NK-92 treated with Interleukin-12 subunit alpha and Interleukin-12 subunit beta, amount 100 ng/mL, for 24 hours (cell line): Measurements from ENCODE around the gene STK17B.
"Not testable (repeated sequence)": the region's sequence is repeated elsewhere in the genome, so short reads cannot be mapped to it uniquely, and the experiment has no call there.

Experiments used
- DNase-seq: peaks from one replicate; lab custom pipeline; 2025; lab: John Stamatoyannopoulos, UW

The STK17B gene

GRCh38 chr2:196112418-196113034 is 58.9 kb downstream of the STK17B start:
- no peak for DNase-seq

- DNase-seq, result no peak
These were observed 62.8 kb downstream of the STK17B start for GRCh38 chr2:196108604-196109003.

DNA sequence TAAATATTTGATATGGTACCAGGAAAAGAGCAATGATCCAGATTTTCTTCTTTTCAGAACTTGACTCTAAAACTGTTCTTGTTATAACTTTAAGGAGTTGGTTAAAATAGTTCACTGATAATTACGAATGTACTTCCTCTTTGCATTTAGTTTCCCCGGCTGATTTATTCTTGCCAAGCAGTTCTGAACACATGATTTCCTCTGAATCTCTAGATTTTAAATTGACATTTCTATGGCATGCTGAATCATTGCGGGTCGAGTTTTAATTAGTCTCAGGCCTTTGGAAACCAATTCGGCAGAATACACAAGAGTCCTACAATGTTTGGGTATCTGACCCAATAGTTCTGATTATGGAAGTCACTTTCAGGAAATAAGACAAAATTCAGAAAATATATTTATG is 65.4 kb downstream of the STK17B start:
- DNase-seq, result no peak

- no peak for DNase-seq
These were observed 67.3 kb downstream of the STK17B start for GRCh38 chr2:196104066-196104465.

DNA sequence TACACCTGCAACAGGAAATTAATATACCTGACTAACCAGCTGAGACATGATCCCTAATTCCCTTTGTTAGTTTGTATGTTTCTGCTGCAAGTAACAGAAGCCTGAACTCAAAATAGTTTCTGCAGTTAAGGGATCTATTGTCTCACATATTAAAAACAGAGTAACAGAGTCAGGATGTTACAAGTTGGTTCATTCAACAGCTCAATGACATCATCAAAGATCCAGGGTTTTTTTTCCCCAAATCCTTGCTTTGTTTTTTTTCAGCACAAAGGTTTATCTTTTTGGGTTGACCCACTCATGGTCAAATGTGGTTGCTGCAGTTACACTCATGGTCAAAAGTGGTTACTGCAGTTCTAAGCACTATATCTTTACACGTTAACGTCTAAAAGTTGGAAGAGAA is 67.8 kb downstream of the STK17B start:
- no peak for DNase-seq

GRCh38 chr2:196101325-196101991 is 69.9 kb downstream of the STK17B start:
- no peak for DNase-seq

DNA sequence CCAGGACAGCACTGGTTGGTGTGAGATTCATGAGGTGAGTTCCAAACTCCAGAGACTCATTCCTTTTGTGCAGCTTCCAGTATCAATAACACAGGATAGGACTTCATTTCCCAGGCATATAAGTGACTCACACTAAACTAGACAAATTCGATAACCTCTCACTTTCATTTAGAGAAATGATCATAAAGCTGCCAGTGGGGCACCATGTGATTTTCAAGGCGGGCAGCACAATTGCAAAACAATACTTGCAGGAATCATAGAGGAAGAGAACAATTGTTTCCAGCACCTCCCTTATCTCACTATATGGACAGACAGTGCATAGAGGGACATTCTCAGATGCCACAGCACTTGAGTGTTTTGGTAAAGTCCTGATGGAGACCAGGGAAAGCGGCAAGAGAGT is 71.5 kb downstream of the STK17B start:
- no peak for DNase-seq

DNA sequence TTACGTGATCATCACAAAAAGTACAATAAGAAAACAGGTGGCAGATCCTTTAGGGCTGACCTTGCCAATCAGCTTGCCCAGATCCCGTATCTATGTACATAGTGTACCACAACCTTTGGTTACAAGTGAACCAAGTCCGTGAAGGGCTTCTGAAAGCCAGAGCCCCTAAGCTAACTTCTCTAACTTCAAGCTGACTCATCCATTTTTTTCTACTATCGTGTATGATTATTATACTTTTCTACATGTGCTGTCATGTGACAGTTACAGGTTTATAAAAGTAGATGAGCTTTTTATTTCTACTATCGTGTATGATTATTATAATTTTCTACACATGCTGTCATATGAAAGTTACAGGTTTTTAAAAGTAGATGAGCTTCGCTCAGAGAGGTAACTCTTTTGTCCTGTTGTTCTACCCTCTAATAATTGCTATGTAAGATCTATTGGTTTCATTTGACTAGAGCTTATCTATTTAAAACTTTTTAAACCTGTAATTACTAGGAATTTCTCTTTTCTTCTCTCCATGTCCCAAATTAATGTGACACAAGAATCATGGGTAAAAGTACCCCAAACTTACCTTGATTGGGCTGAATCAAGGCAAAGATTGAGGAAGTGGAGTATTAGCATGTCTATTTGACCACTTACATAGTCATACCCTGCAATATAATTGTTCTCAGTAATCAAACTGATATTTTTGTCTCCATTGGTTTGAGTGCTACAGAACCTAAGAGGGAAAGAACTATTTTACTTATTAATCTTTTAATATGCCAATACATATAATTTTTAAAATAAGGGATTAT is 73.3 kb downstream of the STK17B start:
- no peak for DNase-seq

DNA sequence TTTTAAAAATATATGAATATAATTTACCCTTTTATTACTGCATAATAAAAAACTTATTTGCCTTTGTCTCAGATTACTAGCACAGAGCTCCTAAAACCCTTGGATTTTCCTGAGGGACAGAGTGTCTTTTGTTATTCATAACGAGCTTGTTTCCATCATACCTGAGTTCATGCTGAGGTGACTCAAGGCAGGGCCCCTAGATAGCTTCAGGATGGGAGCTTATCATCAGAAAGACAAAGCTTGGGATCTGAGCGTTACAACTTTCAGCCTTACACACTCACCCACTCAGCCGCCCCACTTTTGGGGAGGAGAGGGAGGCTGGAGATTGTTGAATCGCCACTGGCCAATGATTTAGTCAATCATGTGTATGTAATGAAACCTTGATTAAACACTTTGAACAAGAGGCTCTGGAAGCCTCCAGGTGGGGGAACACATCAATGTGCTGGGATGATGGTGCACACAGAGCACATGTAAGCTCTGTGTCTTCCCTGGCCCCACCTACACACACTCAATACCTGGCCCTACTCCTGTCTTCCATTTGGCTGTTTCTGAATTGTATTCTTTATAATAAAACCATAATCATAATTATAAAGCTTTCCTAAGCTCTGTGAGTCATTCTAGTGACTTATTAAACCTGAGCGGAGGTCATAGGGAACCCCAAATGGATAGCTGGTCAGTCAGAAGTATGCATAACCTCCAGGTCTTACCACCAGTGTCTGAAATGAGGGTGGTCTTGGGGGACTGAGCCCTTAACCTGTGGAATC is 74.2 kb downstream of the STK17B start:
- DNase-seq, result no peak

DNA sequence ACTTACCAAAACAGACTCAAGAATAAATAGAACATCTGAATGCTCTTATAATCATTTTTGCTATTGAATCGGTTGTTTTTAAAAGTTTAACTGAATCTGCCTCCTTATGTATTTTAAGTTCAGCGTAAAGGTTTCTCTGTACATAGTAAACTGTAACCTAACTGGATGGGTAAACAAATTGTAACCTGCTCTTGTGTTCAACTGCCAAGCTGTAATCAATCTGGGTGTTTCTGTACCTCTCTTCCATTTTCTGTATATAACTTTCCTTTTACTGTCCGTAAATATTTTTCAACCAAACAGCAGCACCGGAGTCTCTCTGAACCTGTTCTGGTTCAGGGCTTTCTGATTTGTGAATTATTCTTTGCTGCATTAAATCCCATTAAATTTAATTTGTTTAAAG is 75.1 kb downstream of the STK17B start:
- no peak for DNase-seq

- not testable (repeated sequence) for DNase-seq
These were observed 81.9 kb downstream of the STK17B start for GRCh38 chr2:196089448-196089847.

DNA sequence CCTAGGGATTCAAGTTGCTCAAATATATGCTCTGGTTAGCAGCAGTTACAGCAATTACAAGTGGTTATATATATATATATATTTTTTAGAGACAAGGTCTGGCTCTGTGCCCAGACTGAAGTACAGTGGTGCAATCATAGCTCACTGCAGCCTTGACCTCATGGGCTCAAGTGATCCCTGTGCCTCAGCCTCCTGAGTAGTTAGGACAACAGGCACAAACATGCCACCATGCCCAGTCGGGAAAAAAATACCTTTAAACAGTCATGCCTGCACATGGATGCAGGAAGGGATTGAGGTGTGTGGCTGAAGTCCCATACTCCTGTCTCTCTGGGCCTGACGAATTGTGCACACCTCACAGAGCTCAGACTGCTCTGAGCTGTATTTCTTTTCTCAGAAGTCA is 83.2 kb downstream of the STK17B start:
- DNase-seq, result no peak

DNA sequence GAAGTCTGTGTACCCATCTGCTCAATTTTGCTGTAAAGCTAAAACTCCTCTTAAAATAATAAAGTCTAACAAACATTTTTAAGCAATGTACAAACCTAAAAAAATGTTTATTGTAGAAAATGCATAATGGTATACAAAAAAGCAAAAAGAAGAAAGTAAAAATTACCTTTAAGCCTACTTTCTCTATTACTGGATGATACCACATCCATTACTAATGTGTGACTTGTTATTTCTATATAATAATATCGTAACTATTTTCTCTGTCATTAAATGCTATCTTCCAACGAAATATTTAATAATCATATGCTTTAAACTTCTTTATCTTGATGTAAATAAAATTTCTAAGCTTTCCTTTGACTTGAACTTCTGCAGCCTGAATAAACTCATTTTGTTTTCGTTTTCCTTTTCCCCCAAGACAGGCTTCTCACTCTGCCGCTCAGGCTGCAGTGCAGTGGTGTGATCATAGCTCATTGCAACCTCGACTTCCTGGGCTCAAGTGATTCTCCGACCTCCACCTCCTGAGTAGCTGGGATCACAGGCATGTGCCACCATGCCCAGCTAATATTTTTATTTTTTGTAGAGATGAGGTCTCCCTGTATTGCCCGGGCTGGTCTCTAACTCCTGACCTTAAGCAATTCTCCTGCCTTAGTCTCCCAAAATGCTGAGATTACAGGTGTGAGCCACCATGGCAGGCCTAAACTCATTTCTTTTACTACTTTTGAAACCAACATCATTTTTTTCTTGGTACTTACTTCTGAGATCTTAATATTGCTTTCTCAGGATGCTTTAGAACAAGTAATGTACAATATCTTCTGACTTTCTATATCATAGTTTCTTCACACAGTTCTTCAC is 84.6 kb downstream of the STK17B start:
- peak; percentile 14 for DNase-seq

DNA sequence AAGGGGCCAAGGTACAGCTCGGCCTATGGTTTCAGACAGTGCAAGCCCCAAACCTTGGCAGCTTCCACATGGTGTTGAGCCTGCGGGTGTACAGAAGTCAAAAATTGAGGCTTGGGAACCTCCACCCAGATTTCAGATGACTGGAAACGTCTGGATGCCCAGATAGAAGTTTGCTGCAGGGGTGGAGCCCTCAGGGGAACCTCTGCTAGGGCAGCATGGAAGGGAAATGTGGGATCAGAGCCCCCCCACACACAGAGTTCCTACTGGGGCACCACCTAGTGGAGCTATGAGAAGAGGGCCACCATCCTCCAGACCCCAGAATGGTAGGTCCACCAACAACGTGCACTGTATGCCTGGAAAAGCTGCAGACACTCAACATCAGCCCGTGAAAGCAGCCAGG is 87.8 kb downstream of the STK17B start:
- DNase-seq, result no peak
